IMR-90 (cell line): ENCODE measurements around the gene SIX2. TPM values are rescaled to one million over a fixed set of nuclear protein-coding genes. Genes with fewer than 3 reads are reported as not detected.

Experiments used
- ATAC-seq: fragments of 200-7000 bp; cut with Tn5 transposase; 2 replicates; pipeline ENCODE4 v1.9.1; 2020; ENCODE audit warnings: low read depth, mild to moderate bottlenecking, moderate library complexity
- BruUV-seq: library from RNA; stranded (reverse); fragments of 400-500 nt; replicated peaks from 2 replicates; lab custom pipeline; 2021; lab: Mats Ljungman, UMichigan
- CTCF ChIA-PET: fragments of 300-600 bp; formaldehyde crosslinking; extraction: SDS; loops from one replicate; lab custom pipeline; 2021; ENCODE audit warnings: antibody characterized with exemption; lab: Yijun Ruan, JAX
- POLR2A ChIA-PET: fragments of 300-600 bp; sonication (Branson Sonifier 250); formaldehyde crosslinking; loops from one replicate; lab custom pipeline; 2022; ENCODE audit warnings: antibody characterized with exemption; ENCODE audit not compliant: unreplicated experiment; lab: Charles Lee
- DNase-seq: peaks from one replicate; pipeline ENCODE4 v3.0.0; 2013
- H2AFZ ChIP-seq: replicated peaks from 2 replicates; pipeline ENCODE3; 2013; ENCODE audit warnings: low read length, mild to moderate bottlenecking; ENCODE audit not compliant: poor library complexity
- H2AK5ac ChIP-seq: 2 replicates; pipeline ENCODE4 v1.6.1; 2013; ENCODE audit warnings: low read depth, low read length, inconsistent platforms
- H2AK9ac ChIP-seq: replicated peaks from 2 replicates; pipeline ENCODE3; 2013; ENCODE audit warnings: mild to moderate bottlenecking, low read depth, low read length, moderate library complexity; ENCODE audit not compliant: poor library complexity
- H2BK120ac ChIP-seq: 2 replicates; pipeline ENCODE4 v1.6.1; 2013; ENCODE audit warnings: low read depth, low read length, inconsistent platforms
- H2BK15ac ChIP-seq: 3 replicates; pipeline ENCODE4 v1.6.1; 2013; ENCODE audit warnings: low read depth, low read length, inconsistent platforms
- H2BK20ac ChIP-seq: 2 replicates; pipeline ENCODE4 v1.6.1; 2013; ENCODE audit warnings: low read depth, mild to moderate bottlenecking, inconsistent platforms, low read length, moderate library complexity
- H2BK5ac ChIP-seq: 2 replicates; pipeline ENCODE4 v1.6.1; 2013; ENCODE audit warnings: mild to moderate bottlenecking, low read depth, low read length, inconsistent platforms; ENCODE audit not compliant: poor library complexity, severe bottlenecking
- H3K14ac ChIP-seq: replicated peaks from 2 replicates; pipeline ENCODE4 v1.6.1; 2013; ENCODE audit warnings: low read depth, low read length, inconsistent platforms
- H3K18ac ChIP-seq: 2 replicates; pipeline ENCODE4 v1.6.1; 2013; ENCODE audit warnings: low read depth, low read length, control low read depth
- H3K23ac ChIP-seq: 2 replicates; pipeline ENCODE4 v1.6.1; 2013; ENCODE audit warnings: low read depth, low read length, inconsistent platforms
- H3K27ac ChIP-seq: 2 replicates; pipeline ENCODE4 v1.5.1; 2013; ENCODE audit warnings: mild to moderate bottlenecking, control low read depth, low read length; ENCODE audit not compliant: insufficient read depth
- H3K27me3 ChIP-seq: 2 replicates; pipeline ENCODE4 v1.6.1; 2013; ENCODE audit warnings: low read length; ENCODE audit not compliant: control insufficient read depth, insufficient read depth
- H3K36me3 ChIP-seq: 2 replicates; pipeline ENCODE4 v1.6.1; 2013; ENCODE audit warnings: low read length, mixed read lengths; ENCODE audit not compliant: control insufficient read depth, insufficient read depth
- H3K4ac ChIP-seq: 2 replicates; pipeline ENCODE4 v1.6.1; 2013; ENCODE audit warnings: low read depth, low read length, inconsistent platforms
- H3K4me1 ChIP-seq: 2 replicates; pipeline ENCODE4 v1.6.1; 2013; ENCODE audit warnings: low read length, mixed read lengths; ENCODE audit not compliant: control insufficient read depth, insufficient read depth
- H3K4me2 ChIP-seq: 2 replicates; pipeline ENCODE4 v1.6.1; 2013; ENCODE audit warnings: low read depth, mild to moderate bottlenecking, control low read depth, low read length, moderate library complexity
- H3K4me3 ChIP-seq: 2 replicates; pipeline ENCODE4 v1.5.1; 2013; ENCODE audit warnings: low read depth, mild to moderate bottlenecking, control low read depth, low read length, moderate library complexity; ENCODE audit not compliant: insufficient read depth
- H3K56ac ChIP-seq: 2 replicates; pipeline ENCODE4 v1.6.1; 2013; ENCODE audit warnings: low read length, inconsistent platforms; ENCODE audit not compliant: insufficient read depth; ENCODE audit errors: extremely low read depth
- H3K79me1 ChIP-seq, 2 experiments: 2 replicates each; pipeline ENCODE4 v1.6.1; 2013; ENCODE audit warnings: low read length in 2 of 2, inconsistent platforms in 1 of 2, low read depth in 1 of 2
- H3K9ac ChIP-seq: 2 replicates; pipeline ENCODE4 v1.6.1; 2013; ENCODE audit warnings: low read depth, low read length, control low read depth
- H3K9me1 ChIP-seq: 2 replicates; pipeline ENCODE4 v1.6.1; 2013; ENCODE audit warnings: low read length, inconsistent platforms; ENCODE audit not compliant: insufficient read depth
- H3K9me3 ChIP-seq: 2 replicates; pipeline ENCODE4 v1.6.1; 2013; ENCODE audit warnings: low read length; ENCODE audit not compliant: control insufficient read depth, insufficient read depth
- H4K20me1 ChIP-seq: 2 replicates; pipeline ENCODE4 v1.6.1; 2013; ENCODE audit warnings: low read length, inconsistent platforms; ENCODE audit not compliant: insufficient read depth
- H4K5ac ChIP-seq: 2 replicates; pipeline ENCODE4 v1.6.1; 2013; ENCODE audit warnings: mild to moderate bottlenecking, low read depth, low read length, control low read depth
- H4K8ac ChIP-seq, 2 experiments: 2 replicates each; pipeline ENCODE4 v1.6.1; 2013; ENCODE audit warnings: low read depth in 2 of 2, low read length in 2 of 2, control low read depth in 1 of 2, inconsistent platforms in 1 of 2
- H4K91ac ChIP-seq: 2 replicates; pipeline ENCODE4 v1.6.1; 2013; ENCODE audit warnings: low read depth, low read length, inconsistent platforms; ENCODE audit not compliant: insufficient read depth
- BHLHE40 ChIP-seq: fragments of 150-350 bp; IDR thresholded peaks from 2 replicates; pipeline ENCODE4 v1.6.1; 2016; ENCODE audit warnings: mild to moderate bottlenecking, low read depth, low read length
- CHD1 ChIP-seq: IDR thresholded peaks from 2 replicates; pipeline ENCODE4 v1.6.1; 2012; ENCODE audit warnings: low read depth, low read length, improper control_type of control experiment
- FOS ChIP-seq: fragments of 150-350 bp; IDR thresholded peaks from 2 replicates; pipeline ENCODE4 v1.6.1; 2016; ENCODE audit warnings: low read depth, low read length
- MAZ ChIP-seq: IDR thresholded peaks from 2 replicates; pipeline ENCODE4 v1.6.1; 2012; ENCODE audit warnings: low read depth, mild to moderate bottlenecking, low read length, improper control_type of control experiment, moderate library complexity, borderline replicate concordance
- MXI1 ChIP-seq: IDR thresholded peaks from 2 replicates; pipeline ENCODE4 v1.6.1; 2012; ENCODE audit warnings: low read depth, mild to moderate bottlenecking, low read length, moderate library complexity, borderline replicate concordance
- NFE2L2 ChIP-seq: fragments of 150-350 bp; IDR thresholded peaks from 2 replicates; pipeline ENCODE4 v1.6.1; 2016; ENCODE audit warnings: low read depth, mild to moderate bottlenecking, low read length
- RAD21 ChIP-seq: IDR thresholded peaks from 2 replicates; pipeline ENCODE4 v1.6.1; 2012; ENCODE audit warnings: low read length, improper control_type of control experiment
- RCOR1 ChIP-seq: IDR thresholded peaks from 2 replicates; pipeline ENCODE4 v1.6.1; 2012; ENCODE audit warnings: mild to moderate bottlenecking, low read length, improper control_type of control experiment; ENCODE audit not compliant: insufficient replicate concordance
- RFX5 ChIP-seq: IDR thresholded peaks from 2 replicates; pipeline ENCODE4 v1.8.0; 2012; ENCODE audit warnings: low read depth, mild to moderate bottlenecking, low read length, moderate library complexity
- SMC3 ChIP-seq: fragments of 150-350 bp; IDR thresholded peaks from 2 replicates; pipeline ENCODE4 v1.6.1; 2016; ENCODE audit warnings: low read depth, mild to moderate bottlenecking, antibody characterized with exemption, low read length, moderate library complexity
- WGBS, 2 experiments: methylation state at CpG; one replicate each; pipeline versions ENCODE4 v1.1.5 to v1.1.7; 2013; ENCODE audit warnings: missing lambda C conversion rate in 2 of 2; ENCODE audit not compliant: insufficient read length in 1 of 2; ENCODE audit errors: extremely low coverage in 2 of 2; 5-methylcytosine and 5-hydroxymethylcytosine counted together
- dilution Hi-C: fragments of 300-500 bp; cut with HindIII; formaldehyde crosslinking; loops from one replicate; pipeline ENCODE4 v1.14.3; 2018; ENCODE audit warnings: low sequenced_read_pairs; ENCODE audit not compliant: unreplicated experiment
- in situ Hi-C: fragments of 300-500 bp; cut with MboI; formaldehyde crosslinking; loops from 3 replicates; pipeline ENCODE4 v1.14.3; 2019; ENCODE audit warnings: low sequenced_read_pairs, inconsistent platforms, mixed read lengths
- intact Hi-C: fragments of 100-400 bp; cut with micrococcal nuclease; formaldehyde crosslinking; loops from 2 replicates; pipeline ENCODE4 v1.10.0; 2022
- polyA plus RNA-seq, 3 experiments: library from polyadenylated mRNA; depleted of rRNA; stranded (reverse); fragments of >200 nt; gene quantifications; 2 replicates each; pipeline ENCODE4 v1.2.3, GENCODE V29; 2012; ENCODE audit warnings: low replicate concordance in 1 of 3
- total RNA-seq: library from RNA; depleted of rRNA; stranded (reverse); fragments of >200 nt; gene quantifications from 2 replicates; pipeline ENCODE4 v1.2.3, GENCODE V29; 2012
- TF ChIP-seq, protein P1 (sequence below): fragments of 150-350 bp; IDR thresholded peaks from 2 replicates; pipeline ENCODE4 v1.6.1; 2016; ENCODE audit warnings: low read depth, mild to moderate bottlenecking, low read length, moderate library complexity, borderline replicate concordance
- TF ChIP-seq, protein P2 (sequence below): conservative IDR thresholded peaks from 2 replicates; pipeline ENCODE4 v1.5.1; 2012; ENCODE audit warnings: mild to moderate bottlenecking, low read depth, low read length, improper control_type of control experiment
- TF ChIP-seq, protein P3 (sequence below): fragments of 150-350 bp; IDR thresholded peaks from 2 replicates; pipeline ENCODE4 v1.6.1; 2017; ENCODE audit warnings: mild to moderate bottlenecking, antibody characterized with exemption, low read length, low read depth

Gene SIX2
- total and polyA plus RNA-seq, 2 of the 4 experiments (the other 2 are of a cell fraction), result not detected

DNA sequence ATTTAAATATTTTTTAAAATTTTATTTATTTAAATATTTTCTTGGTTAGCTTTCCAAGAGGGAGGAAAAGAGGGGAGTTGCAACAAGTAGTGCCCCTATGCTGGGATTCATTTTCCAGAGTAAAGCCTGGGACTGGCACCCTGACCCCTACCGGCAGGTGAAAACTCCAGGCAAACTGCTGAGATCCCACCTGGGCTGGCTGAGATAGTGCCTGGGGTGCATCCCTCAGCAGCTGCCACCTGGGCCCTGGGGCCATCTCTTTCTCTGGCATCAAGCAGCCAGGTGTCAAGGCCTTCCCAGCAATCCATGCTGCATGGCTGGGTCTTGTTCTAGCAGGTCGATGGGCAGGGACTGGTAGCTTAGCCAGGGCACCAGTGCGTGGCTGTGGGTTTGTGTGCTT is 6.6 kb downstream of the SIX2 start (continued):
- TF ChIP-seq BHLHE40, result no peak

DNA sequence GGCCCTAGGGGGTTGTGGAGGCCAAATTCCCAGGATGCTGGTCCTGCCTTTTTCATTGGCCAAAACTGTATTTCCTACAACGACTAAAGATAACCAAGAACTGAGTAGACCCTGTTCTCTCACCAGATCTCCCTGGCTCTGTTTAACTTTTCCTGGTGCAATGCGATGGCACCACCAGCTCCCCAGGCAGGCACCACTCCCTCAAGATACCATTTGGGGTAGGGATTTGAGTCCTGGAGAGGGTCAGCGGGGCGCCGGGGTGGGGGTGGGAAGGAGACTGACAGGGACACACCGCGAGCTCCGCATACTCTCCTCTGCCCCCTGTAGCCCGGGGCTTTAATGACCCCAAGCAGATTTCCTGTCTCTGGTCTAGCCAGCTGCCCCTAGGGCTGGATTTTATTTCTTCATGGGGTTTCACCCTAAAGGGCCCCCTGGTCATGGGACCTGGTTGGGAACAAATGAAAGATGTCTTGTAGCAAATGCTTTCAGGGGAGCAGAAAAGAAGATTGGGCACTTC is 7.3 kb downstream of the SIX2 start:
- Histone ChIP-seq H3K9me1 (0 out of 2 replicates have a peak, but pooled peaks cover 2% of the 10 kb centered on the region), H2AK9ac (no peak overlapping the region), H3K36me3 (no peaks in the 10 kb centered on the region), H2BK5ac (no peak overlapping the region), H3K56ac (no peak overlapping the region), H2BK120ac (no peak overlapping the region), H3K18ac (no peak overlapping the region), H3K9me3 (peaks cover 8% of the 10 kb centered on the region; the same call in 1 of the 2 replicates), H3K4me3 (no peak overlapping the region), H4K8ac (no peak overlapping the region), H3K4me1 (no peaks in the 10 kb centered on the region), H3K27me3 (peaks cover 93% of the 10 kb centered on the region), H4K20me1 (no peaks in the 10 kb centered on the region; the same call in 1 of the 2 replicates), H2BK20ac (no peak overlapping the region), H3K9ac (no peak overlapping the region), H3K4me2 (no peak overlapping the region), H2AFZ (no peak overlapping the region), H3K79me1 (no peaks in the 10 kb centered on the region), H2BK15ac (no peak overlapping the region), H3K27ac (no peak overlapping the region), H3K23ac (no peak overlapping the region), H4K5ac (no peak overlapping the region), H3K4ac (no peak overlapping the region), H2AK5ac (no peak overlapping the region), H4K91ac (no peak overlapping the region), H3K14ac (no peak overlapping the region)
- ChIA-PET POLR2A (no interaction called here), CTCF (interaction anchor here (0.6 kb wide), 1 partner anchor 814 kb away, joined by 3 read pairs; no protein-coding TSS in a partner anchor)
- in situ Hi-C loops, result no loop called here
- WGBS, 2 experiments, result no CpG with 5 or more reads among the region's 9 CpGs
- dilution Hi-C loops, result no loop called here
- no TSS peak for BruUV-seq
- no peak for DNase-seq
- ATAC-seq, result no peak
- intact Hi-C loops, result no loop called here
- no peak for TF ChIP-seq RFX5
- no peak for TF ChIP-seq FOS
- no peak for TF ChIP-seq NFE2L2
- no peak for TF ChIP-seq MAZ
- TF ChIP-seq, protein P1, sequence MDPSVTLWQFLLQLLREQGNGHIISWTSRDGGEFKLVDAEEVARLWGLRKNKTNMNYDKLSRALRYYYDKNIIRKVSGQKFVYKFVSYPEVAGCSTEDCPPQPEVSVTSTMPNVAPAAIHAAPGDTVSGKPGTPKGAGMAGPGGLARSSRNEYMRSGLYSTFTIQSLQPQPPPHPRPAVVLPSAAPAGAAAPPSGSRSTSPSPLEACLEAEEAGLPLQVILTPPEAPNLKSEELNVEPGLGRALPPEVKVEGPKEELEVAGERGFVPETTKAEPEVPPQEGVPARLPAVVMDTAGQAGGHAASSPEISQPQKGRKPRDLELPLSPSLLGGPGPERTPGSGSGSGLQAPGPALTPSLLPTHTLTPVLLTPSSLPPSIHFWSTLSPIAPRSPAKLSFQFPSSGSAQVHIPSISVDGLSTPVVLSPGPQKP, result no peak
- TF ChIP-seq RCOR1, result no peak
- TF ChIP-seq CHD1, result no peak
- no peak for TF ChIP-seq MXI1
- no peak for TF ChIP-seq RAD21
- no peak for TF ChIP-seq SMC3
- TF ChIP-seq, protein P2, sequence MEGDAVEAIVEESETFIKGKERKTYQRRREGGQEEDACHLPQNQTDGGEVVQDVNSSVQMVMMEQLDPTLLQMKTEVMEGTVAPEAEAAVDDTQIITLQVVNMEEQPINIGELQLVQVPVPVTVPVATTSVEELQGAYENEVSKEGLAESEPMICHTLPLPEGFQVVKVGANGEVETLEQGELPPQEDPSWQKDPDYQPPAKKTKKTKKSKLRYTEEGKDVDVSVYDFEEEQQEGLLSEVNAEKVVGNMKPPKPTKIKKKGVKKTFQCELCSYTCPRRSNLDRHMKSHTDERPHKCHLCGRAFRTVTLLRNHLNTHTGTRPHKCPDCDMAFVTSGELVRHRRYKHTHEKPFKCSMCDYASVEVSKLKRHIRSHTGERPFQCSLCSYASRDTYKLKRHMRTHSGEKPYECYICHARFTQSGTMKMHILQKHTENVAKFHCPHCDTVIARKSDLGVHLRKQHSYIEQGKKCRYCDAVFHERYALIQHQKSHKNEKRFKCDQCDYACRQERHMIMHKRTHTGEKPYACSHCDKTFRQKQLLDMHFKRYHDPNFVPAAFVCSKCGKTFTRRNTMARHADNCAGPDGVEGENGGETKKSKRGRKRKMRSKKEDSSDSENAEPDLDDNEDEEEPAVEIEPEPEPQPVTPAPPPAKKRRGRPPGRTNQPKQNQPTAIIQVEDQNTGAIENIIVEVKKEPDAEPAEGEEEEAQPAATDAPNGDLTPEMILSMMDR, result no peak
- TF ChIP-seq, protein P3, sequence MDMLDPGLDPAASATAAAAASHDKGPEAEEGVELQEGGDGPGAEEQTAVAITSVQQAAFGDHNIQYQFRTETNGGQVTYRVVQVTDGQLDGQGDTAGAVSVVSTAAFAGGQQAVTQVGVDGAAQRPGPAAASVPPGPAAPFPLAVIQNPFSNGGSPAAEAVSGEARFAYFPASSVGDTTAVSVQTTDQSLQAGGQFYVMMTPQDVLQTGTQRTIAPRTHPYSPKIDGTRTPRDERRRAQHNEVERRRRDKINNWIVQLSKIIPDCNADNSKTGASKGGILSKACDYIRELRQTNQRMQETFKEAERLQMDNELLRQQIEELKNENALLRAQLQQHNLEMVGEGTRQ, result no peak
- no peak for TF ChIP-seq BHLHE40
